HEK293 (cell line): Measurements from ENCODE around the gene EHMT1.
A peak's percentile ranks its signal among the peaks of the same experiment; 100 is the strongest.

ENCODE experiments used
- CTCF ChIA-PET: fragments of 350-600 bp; formaldehyde crosslinking; extraction: SDS; loops from one replicate; lab custom pipeline; 2021; ENCODE audit warnings: antibody characterized with exemption; lab: Yijun Ruan, JAX
- POLR2A ChIA-PET: fragments of 300-600 bp; formaldehyde crosslinking; extraction: SDS; loops from one replicate; lab custom pipeline; 2020; ENCODE audit warnings: antibody characterized with exemption, inconsistent platforms; lab: Yijun Ruan, JAX
- H3K27ac ChIP-seq: fragments of 200-500 bp; sonication (Bioruptor generic); 2 replicates; pipeline ENCODE4 v1.5.1; 2014; ENCODE audit warnings: low read depth, low read length, control low read depth, inconsistent platforms; ENCODE audit errors: extremely low read depth
- H3K36me3 ChIP-seq, 2 experiments: fragments of 200-500 bp in 1 of 2; sonication (Bioruptor generic) in 1 of 2; 1 replicate in 1 of 2; 2 replicates in 1 of 2; pipeline ENCODE4 v1.5.1; 2014 to 2017; ENCODE audit warnings: inconsistent platforms in 2 of 2, low read length in 2 of 2; ENCODE audit not compliant: control insufficient read depth in 2 of 2, insufficient read depth in 1 of 2
- H3K4me1 ChIP-seq: fragments of 200-500 bp; sonication (Bioruptor generic); 2 replicates; pipeline ENCODE4 v1.5.1; 2014; ENCODE audit warnings: mild to moderate bottlenecking, low read length, inconsistent platforms; ENCODE audit not compliant: control insufficient read depth, insufficient read depth
- H3K4me3 ChIP-seq: 2 replicates; pipeline ENCODE4 v1.5.1; 2011; ENCODE audit warnings: low read depth, mild to moderate bottlenecking, control low read depth, low read length, moderate library complexity
- H3K9me3 ChIP-seq: fragments of 200-500 bp; sonication (Bioruptor generic); 2 replicates; pipeline ENCODE4 v1.5.1; 2014; ENCODE audit warnings: low read depth, low read length, inconsistent platforms; ENCODE audit not compliant: control insufficient read depth, insufficient read depth
- BCL11B ChIP-seq: fragments of 450-650 bp; formaldehyde crosslinking; IDR thresholded peaks from 2 replicates; pipeline ENCODE4 v1.5.1; 2016; ENCODE audit warnings: low read depth, missing biosample characterization, missing genetic modification characterization
- GLIS2 ChIP-seq: fragments of 450-650 bp; formaldehyde crosslinking; IDR thresholded peaks from 2 replicates; pipeline ENCODE4 v1.5.1; 2016; ENCODE audit warnings: missing biosample characterization, missing genetic modification characterization
- KLF10 ChIP-seq: fragments of 450-650 bp; IDR thresholded peaks from 2 replicates; pipeline ENCODE4 v1.5.1; 2018; ENCODE audit warnings: missing biosample characterization, mild to moderate bottlenecking, missing genetic modification characterization
- KLF7 ChIP-seq: fragments of 450-650 bp; formaldehyde crosslinking; IDR thresholded peaks from 2 replicates; pipeline ENCODE4 v1.5.1; 2016; ENCODE audit warnings: missing biosample characterization, missing genetic modification characterization, borderline replicate concordance
- ZBTB17 ChIP-seq: fragments of 450-650 bp; formaldehyde crosslinking; IDR thresholded peaks from 2 replicates; pipeline ENCODE4 v1.5.1; 2016; ENCODE audit warnings: missing biosample characterization, missing genetic modification characterization
- ZBTB21 ChIP-seq: fragments of 450-650 bp; formaldehyde crosslinking; IDR thresholded peaks from 2 replicates; pipeline ENCODE4 v1.5.1; 2017; ENCODE audit warnings: missing biosample characterization, missing genetic modification characterization
- ZNF133 ChIP-seq: fragments of 450-650 bp; formaldehyde crosslinking; IDR thresholded peaks from 2 replicates; pipeline ENCODE4 v1.5.1; 2016; ENCODE audit warnings: missing biosample characterization, missing genetic modification characterization
- ZNF157 ChIP-seq: fragments of 450-650 bp; formaldehyde crosslinking; IDR thresholded peaks from 2 replicates; pipeline ENCODE4 v1.5.1; 2016; ENCODE audit warnings: missing biosample characterization, missing genetic modification characterization
- ZNF335 ChIP-seq: fragments of 450-650 bp; formaldehyde crosslinking; conservative IDR thresholded peaks from 2 replicates; pipeline ENCODE4 v1.5.1; 2016; ENCODE audit warnings: missing biosample characterization, missing genetic modification characterization
- ZNF341 ChIP-seq: fragments of 450-650 bp; formaldehyde crosslinking; IDR thresholded peaks from 2 replicates; pipeline ENCODE4; 2016; ENCODE audit warnings: low read depth, missing biosample characterization, missing genetic modification characterization
- ZNF426 ChIP-seq: fragments of 450-650 bp; formaldehyde crosslinking; IDR thresholded peaks from 2 replicates; pipeline ENCODE4 v1.5.1; 2017; ENCODE audit warnings: missing biosample characterization, missing genetic modification characterization, mild to moderate bottlenecking, inconsistent platforms, moderate library complexity
- ZNF549 ChIP-seq: fragments of 450-650 bp; IDR thresholded peaks from 2 replicates; pipeline ENCODE4 v1.5.1; 2018; ENCODE audit warnings: missing biosample characterization, missing genetic modification characterization, mild to moderate bottlenecking, inconsistent platforms, moderate library complexity
- ZNF571 ChIP-seq: fragments of 450-650 bp; formaldehyde crosslinking; IDR thresholded peaks from 2 replicates; pipeline ENCODE4 v1.5.0; 2017; ENCODE audit warnings: missing biosample characterization, missing genetic modification characterization
- ZXDB ChIP-seq: fragments of 450-650 bp; formaldehyde crosslinking; IDR thresholded peaks from 2 replicates; pipeline ENCODE4 v1.5.1; 2016; ENCODE audit warnings: missing biosample characterization, missing genetic modification characterization
- TF ChIP-seq, protein P1 (sequence below): fragments of 450-650 bp; formaldehyde crosslinking; IDR thresholded peaks from 2 replicates; pipeline ENCODE4 v1.5.1; 2016; ENCODE audit warnings: missing biosample characterization, missing genetic modification characterization
- TF ChIP-seq, protein P2 (sequence below): fragments of 450-650 bp; formaldehyde crosslinking; IDR thresholded peaks from 2 replicates; pipeline ENCODE4; 2016; ENCODE audit warnings: missing biosample characterization, missing genetic modification characterization
- TF ChIP-seq, protein P3 (sequence below): fragments of 450-650 bp; formaldehyde crosslinking; IDR thresholded peaks from 2 replicates; pipeline ENCODE4 v1.5.1; 2016; ENCODE audit warnings: missing biosample characterization, missing genetic modification characterization, low read depth
- TF ChIP-seq, protein P4 (sequence below): fragments of 450-650 bp; formaldehyde crosslinking; IDR thresholded peaks from 2 replicates; pipeline ENCODE4 v1.5.1; 2016; ENCODE audit warnings: missing biosample characterization, missing genetic modification characterization
- TF ChIP-seq, protein P5 (sequence below): fragments of 450-650 bp; IDR thresholded peaks from 2 replicates; pipeline ENCODE4 v1.5.1; 2018; ENCODE audit warnings: missing biosample characterization, mild to moderate bottlenecking, missing genetic modification characterization
- TF ChIP-seq, protein P6 (sequence below): fragments of 450-650 bp; formaldehyde crosslinking; IDR thresholded peaks from 2 replicates; pipeline ENCODE4 v1.5.1; 2016; ENCODE audit warnings: missing biosample characterization, missing genetic modification characterization

The EHMT1 gene

DNA sequence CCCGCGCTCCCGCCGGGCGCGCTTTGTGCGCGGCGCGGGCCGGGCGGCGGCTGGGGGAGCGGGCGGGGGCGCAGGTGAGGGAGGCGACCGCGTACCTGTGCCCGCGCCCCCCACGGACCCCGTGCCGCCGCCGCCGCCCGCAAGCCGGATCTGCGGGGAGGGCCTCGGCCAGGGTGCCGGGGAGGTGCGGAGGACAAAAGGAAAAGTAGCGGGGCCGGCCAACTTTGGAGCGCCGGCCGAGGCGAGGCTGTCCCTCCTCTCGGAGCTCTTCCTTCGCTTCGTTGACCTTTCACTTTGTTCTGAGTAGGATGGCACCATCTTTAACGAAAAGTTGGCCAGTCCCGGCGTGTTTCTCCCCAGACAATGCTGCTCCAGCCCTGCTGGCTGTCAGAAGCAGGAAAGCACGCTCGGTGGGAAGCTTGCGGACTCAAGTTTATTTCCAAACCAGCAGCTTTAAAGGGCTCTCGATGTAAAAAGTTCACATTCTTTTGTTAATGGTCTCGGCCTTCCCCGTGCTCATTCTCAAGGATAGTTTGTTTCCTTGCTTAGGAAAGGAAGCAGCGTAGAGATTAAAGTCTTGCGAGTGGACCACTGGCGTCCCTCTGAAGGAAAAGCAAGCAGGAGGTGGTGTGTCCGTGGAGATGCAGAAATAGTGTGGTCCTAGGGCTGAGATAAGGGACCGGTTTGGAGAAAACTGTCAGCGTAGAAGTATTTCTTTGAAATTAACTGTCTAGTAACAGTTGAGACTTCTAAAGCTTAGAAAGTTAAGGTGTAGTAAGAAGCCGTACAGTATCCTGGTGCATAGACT is 639 bp downstream of the EHMT1 start (continued):
- TF ChIP-seq, protein P1, sequence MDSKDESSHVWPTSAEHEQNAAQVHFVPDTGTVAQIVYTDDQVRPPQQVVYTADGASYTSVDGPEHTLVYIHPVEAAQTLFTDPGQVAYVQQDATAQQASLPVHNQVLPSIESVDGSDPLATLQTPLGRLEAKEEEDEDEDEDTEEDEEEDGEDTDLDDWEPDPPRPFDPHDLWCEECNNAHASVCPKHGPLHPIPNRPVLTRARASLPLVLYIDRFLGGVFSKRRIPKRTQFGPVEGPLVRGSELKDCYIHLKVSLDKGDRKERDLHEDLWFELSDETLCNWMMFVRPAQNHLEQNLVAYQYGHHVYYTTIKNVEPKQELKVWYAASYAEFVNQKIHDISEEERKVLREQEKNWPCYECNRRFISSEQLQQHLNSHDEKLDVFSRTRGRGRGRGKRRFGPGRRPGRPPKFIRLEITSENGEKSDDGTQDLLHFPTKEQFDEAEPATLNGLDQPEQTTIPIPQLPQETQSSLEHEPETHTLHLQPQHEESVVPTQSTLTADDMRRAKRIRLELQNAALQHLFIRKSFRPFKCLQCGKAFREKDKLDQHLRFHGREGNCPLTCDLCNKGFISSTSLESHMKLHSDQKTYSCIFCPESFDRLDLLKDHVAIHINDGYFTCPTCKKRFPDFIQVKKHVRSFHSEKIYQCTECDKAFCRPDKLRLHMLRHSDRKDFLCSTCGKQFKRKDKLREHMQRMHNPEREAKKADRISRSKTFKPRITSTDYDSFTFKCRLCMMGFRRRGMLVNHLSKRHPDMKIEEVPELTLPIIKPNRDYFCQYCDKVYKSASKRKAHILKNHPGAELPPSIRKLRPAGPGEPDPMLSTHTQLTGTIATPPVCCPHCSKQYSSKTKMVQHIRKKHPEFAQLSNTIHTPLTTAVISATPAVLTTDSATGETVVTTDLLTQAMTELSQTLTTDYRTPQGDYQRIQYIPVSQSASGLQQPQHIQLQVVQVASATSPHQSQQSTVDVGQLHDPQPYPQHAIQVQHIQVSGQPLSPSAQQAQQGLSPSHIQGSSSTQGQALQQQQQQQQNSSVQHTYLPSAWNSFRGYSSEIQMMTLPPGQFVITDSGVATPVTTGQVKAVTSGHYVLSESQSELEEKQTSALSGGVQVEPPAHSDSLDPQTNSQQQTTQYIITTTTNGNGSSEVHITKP (tag by site-specific recombination), result peak; percentile 84

DNA sequence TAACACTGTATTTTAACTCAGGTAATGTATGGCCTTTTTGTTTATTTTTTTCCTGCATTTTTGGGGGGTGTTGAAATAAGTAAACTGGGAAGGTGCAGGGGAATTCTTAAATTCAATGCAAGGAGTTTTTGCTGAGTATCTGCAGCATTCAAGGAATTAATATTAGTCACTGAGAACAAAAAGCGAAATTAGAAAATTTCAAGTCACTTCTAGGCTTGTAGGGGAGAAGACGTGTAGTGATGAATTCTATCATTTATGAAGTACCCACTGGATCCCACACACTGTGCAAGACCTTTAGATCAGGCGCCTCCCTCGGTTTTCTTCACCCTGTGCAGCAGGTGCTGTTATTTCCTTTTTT is 1.2 kb downstream of the EHMT1 start:
- H3K27ac ChIP-seq, result no peak overlapping the region
- H3K4me1 ChIP-seq, result no peaks in the 10 kb centered on the region
- ChIA-PET CTCF (interaction anchor here (0.6 to 2.1 kb wide), 8 partner anchors 10 to 73 kb away, joined by 3 to 7 read pairs (median 4); partner anchors contain the start of gene DPH7), POLR2A (interaction anchor here (1.3 to 1.9 kb wide), 5 partner anchors 13 to 36 kb away, joined by 3 to 24 read pairs (median 5); partner anchors contain the start of genes ARRDC1 and ZMYND19)
- H3K9me3 ChIP-seq, result no peaks in the 10 kb centered on the region
- TF ChIP-seq ZNF335 (tag by site-specific recombination), result no peak
- TF ChIP-seq, protein P2, sequence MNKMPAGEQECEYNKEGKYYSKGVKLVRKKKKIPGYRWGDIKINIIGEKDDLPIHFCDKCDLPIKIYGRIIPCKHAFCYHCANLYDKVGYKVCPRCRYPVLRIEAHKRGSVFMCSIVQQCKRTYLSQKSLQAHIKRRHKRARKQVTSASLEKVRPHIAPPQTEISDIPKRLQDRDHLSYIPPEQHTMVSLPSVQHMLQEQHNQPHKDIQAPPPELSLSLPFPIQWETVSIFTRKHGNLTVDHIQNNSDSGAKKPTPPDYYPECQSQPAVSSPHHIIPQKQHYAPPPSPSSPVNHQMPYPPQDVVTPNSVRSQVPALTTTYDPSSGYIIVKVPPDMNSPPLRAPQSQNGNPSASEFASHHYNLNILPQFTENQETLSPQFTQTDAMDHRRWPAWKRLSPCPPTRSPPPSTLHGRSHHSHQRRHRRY (tag by site-specific recombination), result no peak
- TF ChIP-seq ZNF133 (tag by site-specific recombination), result no peak
- no peak for TF ChIP-seq ZNF426
- TF ChIP-seq ZNF157 (tag by site-specific recombination), result no peak
- TF ChIP-seq ZXDB (tag by site-specific recombination), result no peak
- TF ChIP-seq GLIS2 (tag by site-specific recombination), result no peak
- no peak for TF ChIP-seq ZBTB21
- TF ChIP-seq ZNF571 (tag by site-specific recombination), result no peak
- no peak for TF ChIP-seq KLF7 (tag by site-specific recombination)
- TF ChIP-seq, protein P3, sequence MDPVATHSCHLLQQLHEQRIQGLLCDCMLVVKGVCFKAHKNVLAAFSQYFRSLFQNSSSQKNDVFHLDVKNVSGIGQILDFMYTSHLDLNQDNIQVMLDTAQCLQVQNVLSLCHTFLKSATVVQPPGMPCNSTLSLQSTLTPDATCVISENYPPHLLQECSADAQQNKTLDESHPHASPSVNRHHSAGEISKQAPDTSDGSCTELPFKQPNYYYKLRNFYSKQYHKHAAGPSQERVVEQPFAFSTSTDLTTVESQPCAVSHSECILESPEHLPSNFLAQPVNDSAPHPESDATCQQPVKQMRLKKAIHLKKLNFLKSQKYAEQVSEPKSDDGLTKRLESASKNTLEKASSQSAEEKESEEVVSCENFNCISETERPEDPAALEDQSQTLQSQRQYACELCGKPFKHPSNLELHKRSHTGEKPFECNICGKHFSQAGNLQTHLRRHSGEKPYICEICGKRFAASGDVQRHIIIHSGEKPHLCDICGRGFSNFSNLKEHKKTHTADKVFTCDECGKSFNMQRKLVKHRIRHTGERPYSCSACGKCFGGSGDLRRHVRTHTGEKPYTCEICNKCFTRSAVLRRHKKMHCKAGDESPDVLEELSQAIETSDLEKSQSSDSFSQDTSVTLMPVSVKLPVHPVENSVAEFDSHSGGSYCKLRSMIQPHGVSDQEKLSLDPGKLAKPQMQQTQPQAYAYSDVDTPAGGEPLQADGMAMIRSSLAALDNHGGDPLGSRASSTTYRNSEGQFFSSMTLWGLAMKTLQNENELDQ, result no peak
- TF ChIP-seq BCL11B (tag by site-specific recombination), result no peak
- TF ChIP-seq, protein P4, sequence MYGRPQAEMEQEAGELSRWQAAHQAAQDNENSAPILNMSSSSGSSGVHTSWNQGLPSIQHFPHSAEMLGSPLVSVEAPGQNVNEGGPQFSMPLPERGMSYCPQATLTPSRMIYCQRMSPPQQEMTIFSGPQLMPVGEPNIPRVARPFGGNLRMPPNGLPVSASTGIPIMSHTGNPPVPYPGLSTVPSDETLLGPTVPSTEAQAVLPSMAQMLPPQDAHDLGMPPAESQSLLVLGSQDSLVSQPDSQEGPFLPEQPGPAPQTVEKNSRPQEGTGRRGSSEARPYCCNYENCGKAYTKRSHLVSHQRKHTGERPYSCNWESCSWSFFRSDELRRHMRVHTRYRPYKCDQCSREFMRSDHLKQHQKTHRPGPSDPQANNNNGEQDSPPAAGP (tag by site-specific recombination), result no peak
- TF ChIP-seq ZBTB17 (tag by site-specific recombination), result no peak
- no peak for TF ChIP-seq KLF10 (tag by site-specific recombination)
- TF ChIP-seq, protein P5, sequence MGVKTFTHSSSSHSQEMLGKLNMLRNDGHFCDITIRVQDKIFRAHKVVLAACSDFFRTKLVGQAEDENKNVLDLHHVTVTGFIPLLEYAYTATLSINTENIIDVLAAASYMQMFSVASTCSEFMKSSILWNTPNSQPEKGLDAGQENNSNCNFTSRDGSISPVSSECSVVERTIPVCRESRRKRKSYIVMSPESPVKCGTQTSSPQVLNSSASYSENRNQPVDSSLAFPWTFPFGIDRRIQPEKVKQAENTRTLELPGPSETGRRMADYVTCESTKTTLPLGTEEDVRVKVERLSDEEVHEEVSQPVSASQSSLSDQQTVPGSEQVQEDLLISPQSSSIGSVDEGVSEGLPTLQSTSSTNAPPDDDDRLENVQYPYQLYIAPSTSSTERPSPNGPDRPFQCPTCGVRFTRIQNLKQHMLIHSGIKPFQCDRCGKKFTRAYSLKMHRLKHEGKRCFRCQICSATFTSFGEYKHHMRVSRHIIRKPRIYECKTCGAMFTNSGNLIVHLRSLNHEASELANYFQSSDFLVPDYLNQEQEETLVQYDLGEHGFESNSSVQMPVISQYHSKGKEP (tag by site-specific recombination), result no peak
- TF ChIP-seq, protein P6, sequence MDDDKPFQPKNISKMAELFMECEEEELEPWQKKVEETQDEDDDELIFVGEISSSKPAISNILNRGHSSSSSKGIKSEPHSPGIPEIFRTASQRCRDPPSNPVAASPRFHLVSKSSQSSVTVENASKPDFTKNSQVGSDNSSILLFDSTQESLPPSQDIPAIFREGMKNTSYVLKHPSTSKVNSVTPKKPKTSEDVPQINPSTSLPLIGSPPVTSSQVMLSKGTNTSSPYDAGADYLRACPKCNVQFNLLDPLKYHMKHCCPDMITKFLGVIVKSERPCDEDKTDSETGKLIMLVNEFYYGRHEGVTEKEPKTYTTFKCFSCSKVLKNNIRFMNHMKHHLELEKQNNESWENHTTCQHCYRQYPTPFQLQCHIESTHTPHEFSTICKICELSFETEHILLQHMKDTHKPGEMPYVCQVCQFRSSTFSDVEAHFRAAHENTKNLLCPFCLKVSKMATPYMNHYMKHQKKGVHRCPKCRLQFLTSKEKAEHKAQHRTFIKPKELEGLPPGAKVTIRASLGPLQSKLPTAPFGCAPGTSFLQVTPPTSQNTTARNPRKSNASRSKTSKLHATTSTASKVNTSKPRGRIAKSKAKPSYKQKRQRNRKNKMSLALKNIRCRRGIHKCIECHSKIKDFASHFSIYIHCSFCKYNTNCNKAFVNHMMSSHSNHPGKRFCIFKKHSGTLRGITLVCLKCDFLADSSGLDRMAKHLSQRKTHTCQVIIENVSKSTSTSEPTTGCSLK (tag by site-specific recombination), result no peak
- TF ChIP-seq ZNF341 (tag by site-specific recombination), result no peak
- no peak for TF ChIP-seq ZNF549 (tag by site-specific recombination)
- peaks cover 0 to 30% of the 10 kb centered on the region in 2 experiments; a peak in 2 of 3 replicates for H3K36me3 ChIP-seq
- H3K4me3 ChIP-seq, result peak overlapping the region; percentile 60
